ENCODE measurements around the gene FMN2.

DNA sequence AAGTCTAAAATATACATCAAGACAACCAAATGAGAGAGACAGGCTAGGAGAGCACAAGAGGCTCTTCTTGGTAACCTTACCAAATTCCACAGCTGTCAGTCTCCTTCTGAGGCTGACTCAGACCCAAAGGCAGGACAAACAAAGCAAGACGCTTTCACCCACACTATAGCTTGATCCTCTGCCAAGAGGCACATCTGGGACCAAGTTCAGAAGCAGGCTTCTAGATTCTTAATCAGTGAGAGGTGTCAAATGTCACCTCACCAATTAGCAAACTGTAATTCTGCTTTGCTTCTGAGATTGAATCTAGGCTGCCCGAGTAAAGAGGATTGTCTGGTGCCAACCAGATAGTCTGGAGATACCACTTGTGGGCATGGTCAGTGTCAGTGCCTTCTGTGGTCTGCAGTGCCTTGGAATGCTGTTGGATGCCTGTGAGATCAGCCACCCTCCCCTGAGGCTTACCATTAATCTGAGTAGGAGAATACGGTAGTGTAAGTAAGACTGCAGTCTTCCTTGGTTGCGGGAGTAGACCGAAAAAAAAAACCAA is 151.0 kb downstream of the FMN2 start:
- TF ChIP-seq, protein P1, sequence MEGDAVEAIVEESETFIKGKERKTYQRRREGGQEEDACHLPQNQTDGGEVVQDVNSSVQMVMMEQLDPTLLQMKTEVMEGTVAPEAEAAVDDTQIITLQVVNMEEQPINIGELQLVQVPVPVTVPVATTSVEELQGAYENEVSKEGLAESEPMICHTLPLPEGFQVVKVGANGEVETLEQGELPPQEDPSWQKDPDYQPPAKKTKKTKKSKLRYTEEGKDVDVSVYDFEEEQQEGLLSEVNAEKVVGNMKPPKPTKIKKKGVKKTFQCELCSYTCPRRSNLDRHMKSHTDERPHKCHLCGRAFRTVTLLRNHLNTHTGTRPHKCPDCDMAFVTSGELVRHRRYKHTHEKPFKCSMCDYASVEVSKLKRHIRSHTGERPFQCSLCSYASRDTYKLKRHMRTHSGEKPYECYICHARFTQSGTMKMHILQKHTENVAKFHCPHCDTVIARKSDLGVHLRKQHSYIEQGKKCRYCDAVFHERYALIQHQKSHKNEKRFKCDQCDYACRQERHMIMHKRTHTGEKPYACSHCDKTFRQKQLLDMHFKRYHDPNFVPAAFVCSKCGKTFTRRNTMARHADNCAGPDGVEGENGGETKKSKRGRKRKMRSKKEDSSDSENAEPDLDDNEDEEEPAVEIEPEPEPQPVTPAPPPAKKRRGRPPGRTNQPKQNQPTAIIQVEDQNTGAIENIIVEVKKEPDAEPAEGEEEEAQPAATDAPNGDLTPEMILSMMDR (IDR thresholded peaks at IDR 0.05) = no peak
- TF ChIP-seq POLR2A (IDR thresholded peaks at IDR 0.05) = no peak

Measured in Peyer's patch (tissue), 4 donors.